Left renal cortex interstitium (tissue), 4 donors: ENCODE measurements around the gene CPTP. TPM values are rescaled to one million over a fixed set of nuclear protein-coding genes. Genes with fewer than 3 reads are reported as not detected.
"Not testable (repeated sequence)": the region's sequence is repeated elsewhere in the genome, so short reads cannot be mapped to it uniquely, and the experiment has no call there.

Experiments used
- DNase-seq, 4 donors: peaks; one replicate each; pipeline ENCODE4 v3.0.0-alpha.2; 2013; ENCODE audit warnings: low read depth in 4 of 4, low spot score in 2 of 4, missing footprints in 1 of 4
- polyA plus RNA-seq, 4 donors: library from polyadenylated mRNA; unstranded; fragments of 120-200 nt; gene quantifications; one replicate each; pipeline ENCODE4 v1.2.1, GENCODE V29; 2013; ENCODE audit not compliant: insufficient read length in 4 of 4

The CPTP gene
- polyA plus RNA-seq, 4 donors, result 12.4 to 21.1 (median 17.3) TPM

- DNase-seq, result no peak
Observed at GRCh38 chr1:1305300-1306069, 19.1 kb upstream of the CPTP start.

DNA sequence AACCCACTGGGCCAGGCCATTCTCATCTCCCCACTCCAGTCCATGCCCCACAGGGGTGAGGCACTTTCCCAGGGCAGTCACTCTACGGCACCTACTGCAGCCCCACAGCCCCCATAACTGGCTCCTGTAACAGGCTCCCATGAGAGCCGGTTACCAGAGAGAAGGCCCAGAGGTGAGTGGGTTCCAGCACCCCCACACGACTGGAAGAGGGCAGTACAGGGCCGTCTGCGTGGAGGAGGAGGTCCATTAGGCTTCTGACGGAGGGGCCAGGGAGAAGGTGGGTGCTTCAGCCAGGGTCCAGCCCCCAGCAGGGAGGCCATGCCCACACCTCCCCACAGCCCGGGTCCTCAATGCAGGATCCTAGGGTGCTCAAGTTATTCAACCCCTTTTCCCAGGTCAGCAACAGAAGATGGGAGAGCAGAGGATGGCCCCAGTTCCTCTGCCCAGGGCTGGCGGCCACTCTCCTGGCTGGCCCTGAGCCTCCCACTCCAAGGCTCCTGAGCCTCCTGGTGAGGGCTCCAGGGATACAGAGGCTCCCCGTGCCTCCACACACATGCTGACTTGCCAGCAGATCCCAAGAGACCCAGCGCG is 18.4 kb upstream of the CPTP start:
- no peak for DNase-seq

- no peak for DNase-seq
Observed at GRCh38 chr1:1306661-1307260, 17.8 kb upstream of the CPTP start.

DNA sequence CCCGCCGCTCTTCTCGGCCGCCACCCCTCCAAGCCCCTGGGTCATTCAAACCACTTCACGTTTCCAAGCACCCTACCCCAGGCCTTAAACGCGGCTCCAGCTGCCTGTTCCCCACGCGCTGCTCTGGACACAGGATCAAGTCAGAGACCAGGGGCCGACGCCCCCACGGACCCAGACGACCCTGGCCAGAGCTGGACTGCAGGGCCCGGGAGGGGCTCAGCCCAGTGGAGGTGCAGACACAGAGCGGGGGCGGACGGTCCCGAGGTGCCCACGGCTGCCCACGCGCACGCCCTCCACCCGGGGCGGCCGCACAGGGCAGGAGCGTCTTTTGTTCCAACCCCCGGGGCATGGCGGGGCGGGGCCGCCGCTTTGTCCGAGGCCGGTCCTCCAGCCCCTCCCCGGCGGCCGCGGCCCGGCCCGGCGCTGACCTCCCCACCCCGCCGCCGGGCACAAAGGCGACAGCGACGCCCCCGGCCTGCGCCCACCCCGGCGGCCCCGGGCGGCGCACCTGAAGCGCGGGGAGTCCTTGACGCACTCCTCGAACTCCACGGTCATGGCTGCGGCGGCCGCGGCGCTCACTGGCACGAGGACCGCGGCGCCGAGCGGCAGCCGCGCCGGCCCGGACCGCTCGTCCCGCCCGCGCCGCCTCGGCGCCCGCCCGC is 17.2 kb upstream of the CPTP start:
- no peak for DNase-seq

DNA sequence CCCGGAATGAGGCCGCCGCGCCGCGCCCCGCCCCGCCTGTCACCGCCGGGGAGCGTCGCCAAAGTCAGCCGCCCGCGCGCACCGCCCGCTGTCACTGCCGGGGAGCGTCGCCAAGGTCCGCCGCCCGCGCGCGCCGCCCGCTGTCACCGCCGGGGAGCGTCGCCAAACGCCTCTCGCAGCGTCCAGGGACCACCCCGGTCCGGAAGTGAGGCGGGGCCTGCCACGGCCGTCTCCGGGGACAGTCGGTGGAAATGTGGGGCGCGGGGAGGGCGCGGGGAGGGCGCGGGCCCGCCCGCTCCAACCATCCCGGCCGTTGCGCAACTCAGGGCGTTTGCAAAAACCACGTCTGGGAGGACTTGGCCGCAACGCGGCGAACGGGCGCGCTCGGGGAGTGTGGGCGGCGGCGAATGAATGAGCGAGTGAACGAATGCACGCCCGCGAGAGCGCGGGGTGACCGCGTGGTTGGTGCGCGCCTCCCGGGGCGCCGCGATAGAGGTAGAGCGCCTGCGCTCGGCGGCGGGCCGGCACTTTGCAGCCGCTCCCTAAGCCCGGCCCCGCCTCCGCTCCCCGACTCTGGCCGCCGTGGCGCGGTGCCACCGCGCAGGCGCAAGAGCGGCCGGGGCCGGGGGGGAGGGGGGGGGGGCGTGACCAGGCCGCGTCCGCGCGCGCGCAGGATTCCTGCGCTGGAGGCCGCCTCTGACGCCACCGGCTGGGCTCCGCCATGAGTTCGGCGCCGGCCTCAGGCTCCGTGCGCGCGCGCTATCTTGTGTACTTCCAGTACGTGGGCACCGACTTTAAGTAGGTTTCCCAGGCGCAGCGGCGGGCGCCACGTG is 16.5 kb upstream of the CPTP start, which contains the start of the genes ACAP3 and PUSL1:
TSS of gene ACAP3 (minus strand) at position 8 of the 833 bp plus-strand sequence. CDS start 115 bp downstream, outside the sequence.
TSS of gene PUSL1 (plus strand) at position 675 of the 833 bp plus-strand sequence. CDS start at position 722, 47 bp downstream.
- peak; percentile 68 to 79 (median 78) for DNase-seq

DNA sequence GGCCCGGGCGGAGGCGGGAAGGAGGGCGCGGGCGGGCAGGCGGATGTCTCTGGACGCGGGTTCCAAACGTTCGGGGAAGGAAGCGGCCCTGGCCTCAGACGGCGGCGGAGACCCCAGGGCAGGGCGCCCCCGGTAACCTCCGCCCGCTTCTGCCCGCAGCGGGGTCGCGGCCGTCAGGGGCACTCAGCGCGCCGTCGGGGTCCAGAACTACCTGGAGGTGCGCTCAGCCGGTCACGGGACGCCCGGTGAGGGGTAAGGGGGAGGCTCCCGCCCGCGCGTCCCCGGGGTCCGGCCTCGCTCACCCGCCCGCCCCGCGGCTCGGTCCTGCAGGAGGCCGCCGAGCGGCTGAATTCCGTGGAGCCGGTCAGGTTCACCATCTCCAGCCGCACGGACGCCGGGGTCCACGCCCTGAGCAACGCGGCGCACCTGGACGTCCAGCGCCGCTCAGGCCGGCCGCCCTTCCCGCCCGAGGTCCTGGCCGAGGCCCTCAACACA is 15.8 kb upstream of the CPTP start:
- no peak for DNase-seq

DNA sequence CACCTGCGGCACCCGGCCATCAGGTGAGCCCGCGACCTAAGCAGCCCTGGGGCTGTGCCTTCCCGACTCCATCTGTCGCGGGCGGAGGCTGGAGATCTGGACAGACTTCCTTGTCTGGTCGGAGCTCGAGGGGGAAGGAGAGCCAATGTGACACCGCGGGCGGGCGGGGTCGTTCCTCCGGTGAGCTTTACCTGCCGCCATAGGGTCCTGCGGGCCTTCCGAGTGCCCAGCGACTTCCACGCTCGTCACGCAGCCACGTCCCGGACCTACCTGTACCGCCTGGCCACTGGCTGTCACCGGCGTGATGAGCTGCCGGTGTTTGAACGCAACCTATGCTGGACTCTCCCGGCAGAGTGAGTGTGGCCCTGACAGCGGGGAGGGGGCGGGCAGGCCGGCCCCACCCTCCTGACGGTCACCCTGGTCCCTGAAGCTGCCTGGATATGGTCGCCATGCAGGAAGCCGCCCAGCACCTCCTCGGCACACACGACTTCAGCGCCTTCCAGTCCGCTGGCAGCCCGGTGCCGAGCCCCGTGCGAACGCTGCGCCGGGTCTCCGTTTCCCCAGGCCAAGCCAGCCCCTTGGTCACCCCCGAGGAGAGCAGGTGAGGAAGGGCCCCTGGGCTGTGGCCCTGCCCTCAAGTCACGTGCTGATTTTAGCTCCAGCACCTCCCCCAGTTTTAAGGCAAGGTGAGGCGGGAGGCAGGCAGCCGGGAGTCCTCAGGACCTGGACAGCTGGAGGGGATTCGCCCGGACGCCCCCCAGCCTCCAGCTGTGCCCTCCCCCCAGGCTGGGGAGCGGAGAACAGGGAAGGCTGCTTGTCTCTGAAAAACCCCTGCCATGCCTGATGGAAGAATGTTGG is 15.1 kb upstream of the CPTP start:
- DNase-seq, result no peak

DNA sequence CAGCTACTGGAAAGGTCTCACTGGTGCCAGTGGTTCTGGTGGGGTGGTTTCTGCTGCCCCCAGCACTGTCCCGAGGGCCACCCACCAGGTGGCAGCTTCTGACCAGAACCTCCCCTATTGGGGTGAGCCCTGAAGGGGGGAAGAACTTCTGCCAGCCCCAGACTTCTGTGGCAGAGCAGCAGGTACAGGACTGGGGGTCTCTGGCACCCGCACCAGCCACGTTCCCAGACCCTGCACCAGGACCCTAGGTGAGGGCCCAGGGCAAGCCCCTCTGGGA is 14.6 kb upstream of the CPTP start:
- no peak for DNase-seq

DNA sequence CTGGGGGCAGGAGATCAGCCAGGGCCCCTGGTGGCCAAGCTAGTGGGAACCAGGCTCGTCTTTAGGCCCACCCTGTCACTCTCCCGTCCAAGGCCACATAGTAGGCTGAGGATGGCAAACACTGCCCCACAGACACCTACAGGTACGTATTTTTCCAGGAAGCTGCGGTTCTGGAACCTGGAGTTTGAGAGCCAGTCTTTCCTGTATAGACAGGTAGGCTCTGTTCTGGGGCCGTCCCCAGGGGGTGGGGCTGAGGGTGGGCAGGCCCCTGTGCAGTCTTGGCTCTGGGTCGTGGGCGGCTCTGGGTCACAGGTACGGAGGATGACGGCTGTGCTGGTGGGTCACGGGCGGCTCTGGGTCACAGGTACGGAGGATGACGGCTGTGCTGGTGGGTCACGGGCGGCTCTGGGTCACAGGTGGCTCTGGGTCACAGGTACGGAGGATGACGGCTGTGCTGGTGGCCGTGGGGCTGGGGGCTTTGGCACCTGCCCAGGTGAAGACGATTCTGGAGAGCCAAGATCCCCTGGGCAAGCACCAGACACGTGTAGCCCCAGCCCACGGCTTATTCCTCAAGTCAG is 14.0 kb upstream of the CPTP start:
- no peak for DNase-seq

DNA sequence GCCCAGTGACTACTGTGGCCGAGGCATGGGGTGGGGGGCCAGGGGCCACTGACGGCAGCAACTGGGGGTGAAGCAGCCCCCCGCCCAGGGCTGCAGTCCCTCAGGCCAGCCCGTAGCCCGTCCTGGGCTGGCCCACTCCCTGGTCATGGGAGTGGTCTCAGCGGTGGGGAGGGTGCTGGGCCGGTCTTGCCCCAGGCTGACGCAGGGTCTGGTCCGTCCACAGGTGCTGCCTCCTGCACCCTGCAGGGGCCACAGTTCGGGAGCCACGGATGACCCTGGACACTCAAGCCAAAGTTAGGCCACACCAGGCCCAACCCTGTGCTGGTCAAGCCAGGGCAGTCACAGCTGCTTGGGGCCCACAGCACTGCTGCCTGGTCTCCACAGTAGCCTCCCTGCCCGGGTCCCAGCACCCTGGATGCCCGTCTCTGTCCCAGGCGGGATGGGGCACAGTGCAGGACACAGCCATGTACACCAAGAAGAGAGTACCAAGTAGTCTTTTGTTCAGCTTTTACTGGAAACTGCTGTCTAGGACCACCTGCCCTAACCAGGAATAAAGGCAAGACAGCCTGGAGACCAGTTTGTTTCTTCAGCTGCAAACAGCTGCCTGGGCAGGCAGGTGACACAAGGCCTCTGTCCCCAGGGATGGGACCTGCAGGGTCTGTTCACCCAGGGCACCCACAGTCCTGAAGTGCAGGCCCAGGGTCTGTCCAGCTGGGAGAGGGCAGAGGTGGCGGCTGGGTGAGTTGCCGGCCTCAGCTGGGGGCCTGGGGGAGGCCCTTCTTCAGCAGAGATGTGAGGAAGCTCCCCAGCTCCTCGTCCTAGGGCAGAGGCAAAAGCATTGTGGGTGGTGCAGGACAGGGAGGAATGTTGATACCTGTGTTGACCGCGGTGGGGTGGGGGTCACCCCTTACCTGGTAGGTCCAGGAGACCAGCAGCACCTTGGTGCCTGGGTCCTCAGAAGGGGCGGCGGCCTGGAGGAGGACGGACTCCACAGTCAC is 13.2 kb upstream of the CPTP start:
- DNase-seq, result no peak

GRCh38 chr1:1312450-1313314 is 11.9 kb upstream of the CPTP start:
- no peak for DNase-seq

- DNase-seq, result no peak
Observed at GRCh38 chr1:1313500-1314236, 10.9 kb upstream of the CPTP start.

- no peak for DNase-seq
Observed at GRCh38 chr1:1314237-1314586, 10.4 kb upstream of the CPTP start.

DNA sequence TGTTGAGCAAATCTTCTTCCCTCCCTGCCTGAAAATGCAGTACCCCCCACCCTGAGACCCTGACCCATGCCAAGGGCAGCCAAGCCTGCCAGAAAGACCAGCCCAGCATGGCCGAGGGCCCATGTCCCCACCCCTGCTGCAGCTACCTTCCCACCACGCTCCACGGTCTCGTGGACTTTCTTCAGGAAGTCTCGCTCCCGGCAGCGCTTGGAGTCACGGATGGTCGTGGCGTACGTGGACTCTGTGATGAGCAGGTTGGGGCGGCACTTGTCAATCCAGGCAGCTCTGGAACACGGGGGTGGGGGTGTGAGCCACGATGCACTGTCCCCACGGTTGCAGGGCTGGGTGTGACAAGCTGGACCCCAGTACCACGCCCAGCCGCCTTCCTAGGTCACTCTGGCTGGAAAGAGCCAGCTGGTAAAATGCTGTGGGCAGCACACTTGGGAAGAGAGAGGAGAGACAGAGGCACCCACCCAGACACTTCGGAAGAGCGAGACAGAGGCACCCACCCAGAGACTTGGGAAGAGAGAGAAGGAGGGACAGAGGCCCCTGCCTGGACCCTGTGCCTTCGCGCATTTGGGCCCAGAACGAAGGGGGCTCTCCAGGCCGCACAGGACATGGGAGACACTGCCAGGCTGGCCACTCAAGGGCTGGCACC is 9.8 kb upstream of the CPTP start:
- no peak for DNase-seq

- no peak for DNase-seq
Observed at GRCh38 chr1:1315435-1315954, 9.1 kb upstream of the CPTP start.

DNA sequence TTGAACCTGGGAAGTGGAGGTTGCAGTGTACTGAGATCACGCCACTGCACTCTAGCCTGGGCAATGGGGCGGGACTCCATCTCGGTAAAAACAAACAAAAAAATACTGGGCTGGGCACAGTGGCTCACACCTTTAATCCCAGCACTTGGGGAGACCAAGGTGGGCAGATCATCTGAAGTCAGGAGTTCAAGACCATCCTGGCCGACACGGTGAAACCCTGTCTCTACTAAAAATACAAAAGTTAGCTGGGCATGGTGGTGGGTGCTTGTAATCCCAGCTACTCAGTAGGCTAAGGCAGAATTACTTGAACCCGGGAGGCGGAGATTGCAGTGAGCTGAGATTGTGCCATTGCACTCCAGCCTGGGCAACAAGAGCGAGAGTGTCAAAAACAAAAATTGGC is 8.4 kb upstream of the CPTP start:
- DNase-seq, result not testable (repeated sequence)
